B cell (primary cell): ENCODE data around the gene GSTA3. TPM values are rescaled to one million over a fixed set of nuclear protein-coding genes. Genes with fewer than 3 reads are reported as not detected.
"Not testable (repeated sequence)": the region's sequence is repeated elsewhere in the genome, so short reads cannot be mapped to it uniquely, and the experiment has no call there.

ENCODE experiments used
- ATAC-seq: fragments of 200-7000 bp; cut with Tn5 transposase; one replicate; pipeline ENCODE4 v1.10.0; 2021; ENCODE audit warnings: low read depth, mild to moderate bottlenecking, moderate number of reproducible peaks, moderate library complexity
- CTCF ChIA-PET: fragments of 350-600 bp; sonication (Branson Sonifier 250); formaldehyde crosslinking; loops from one replicate; lab custom pipeline; 2021; ENCODE audit warnings: antibody characterized with exemption, inconsistent platforms; lab: Charles Lee
- POLR2A ChIA-PET: fragments of 350-600 bp; sonication (Branson Sonifier 250); formaldehyde crosslinking; loops from one replicate; lab custom pipeline; 2021; ENCODE audit warnings: antibody characterized with exemption; lab: Charles Lee
- DNase-seq: peaks from one replicate; pipeline ENCODE4 v3.0.0; 2013
- H2AFZ ChIP-seq: 2 replicates; pipeline ENCODE4 v1.6.1; 2012; ENCODE audit warnings: mild to moderate bottlenecking, low read depth, low read length; ENCODE audit not compliant: insufficient read depth, poor library complexity, severe bottlenecking
- H3K27ac ChIP-seq, 2 donors: 1 replicate in 1 of 2; 2 replicates in 1 of 2; pipeline ENCODE4 v1.5.1; 2012 to 2013; ENCODE audit warnings: low read length in 2 of 2, mild to moderate bottlenecking in 2 of 2, moderate library complexity in 1 of 2
- H3K27me3 ChIP-seq, 4 experiments: fragments of 200-600 bp in 1 of 4; sonication (generic) in 1 of 4; replicated peaks in 1 of 4; 1 replicate in 2 of 4; 2 replicates in 2 of 4; pipeline versions ENCODE4 v1.6.1 to v1.7.0; 2013 to 2016; ENCODE audit warnings: low read length in 3 of 4, mild to moderate bottlenecking in 2 of 4, mixed read lengths in 1 of 4, moderate library complexity in 1 of 4; ENCODE audit not compliant: insufficient read depth in 4 of 4, control insufficient read depth in 3 of 4; ENCODE audit errors: control extremely low read depth in 1 of 4
- H3K36me3 ChIP-seq, 2 experiments: replicated peaks in 1 of 2; 1 replicate in 1 of 2; 2 replicates in 1 of 2; pipeline versions ENCODE4 v1.6.1 to v1.7.1; 2013; ENCODE audit warnings: low read length in 1 of 2; ENCODE audit not compliant: insufficient read depth in 2 of 2, control insufficient read depth in 1 of 2; ENCODE audit errors: control extremely low read depth in 1 of 2, extremely low read depth in 1 of 2
- H3K4me1 ChIP-seq, 2 donors: fragments of 200-600 bp in 1 of 2; sonication (generic) in 1 of 2; 1 replicate in 1 of 2; 2 replicates in 1 of 2; pipeline versions ENCODE4 v1.5.1 to v1.6.1; 2013 to 2017; ENCODE audit warnings: low read length in 2 of 2; ENCODE audit not compliant: control insufficient read depth in 2 of 2, insufficient read depth in 2 of 2
- H3K4me2 ChIP-seq: replicated peaks from 2 replicates; pipeline ENCODE3; 2012; ENCODE audit warnings: mild to moderate bottlenecking, low read depth, low read length; ENCODE audit not compliant: poor library complexity, severe bottlenecking
- H3K4me3 ChIP-seq, 5 experiments: fragments of 200-600 bp in 1 of 5; sonication (generic) in 1 of 5; 1 replicate in 3 of 5; 2 replicates in 2 of 5; pipeline versions ENCODE4 v1.5.1 to v1.7.0; 2011 to 2016; ENCODE audit warnings: low read length in 4 of 5, mild to moderate bottlenecking in 4 of 5, low read depth in 2 of 5, control low read depth in 1 of 5, moderate library complexity in 1 of 5; ENCODE audit not compliant: insufficient read depth in 1 of 5; ENCODE audit errors: control extremely low read depth in 1 of 5, extremely low read depth in 1 of 5
- H3K79me2 ChIP-seq: fragments of 200-600 bp; sonication (generic); one replicate; pipeline ENCODE4 v1.6.0; 2016; ENCODE audit warnings: low read length; ENCODE audit not compliant: control insufficient read depth, insufficient read depth
- H3K9ac ChIP-seq: fragments of 200-600 bp; sonication (generic); 2 replicates; pipeline ENCODE4 v1.6.1; 2017; ENCODE audit warnings: mild to moderate bottlenecking, low read length, moderate library complexity
- H3K9me3 ChIP-seq, 3 donors: one replicate each; pipeline versions ENCODE4 v1.6.1 to v1.7.1; 2013; ENCODE audit warnings: low read length in 2 of 3; ENCODE audit not compliant: control insufficient read depth in 2 of 3, insufficient read depth in 1 of 3; ENCODE audit errors: control extremely low read depth in 1 of 3
- H4K20me1 ChIP-seq: 2 replicates; pipeline ENCODE4 v1.6.0; 2012; ENCODE audit warnings: mild to moderate bottlenecking, low read length; ENCODE audit not compliant: insufficient read depth, control insufficient read depth, poor library complexity, severe bottlenecking
- H3K27ac Mint-ChIP-seq: one replicate; pipeline ENCODE4 v1.8.0; 2021; ENCODE audit warnings: mixed read lengths
- H3K27me3 Mint-ChIP-seq: one replicate; pipeline ENCODE4 v1.8.0; 2021; ENCODE audit warnings: mixed read lengths
- H3K4me1 Mint-ChIP-seq: one replicate; pipeline ENCODE4 v1.8.0; 2021; ENCODE audit warnings: mixed read lengths
- H3K4me3 Mint-ChIP-seq: one replicate; pipeline ENCODE4 v1.8.0; 2021; ENCODE audit warnings: mixed read lengths
- H3K9me3 Mint-ChIP-seq: one replicate; pipeline ENCODE4 v1.8.0; 2022; ENCODE audit warnings: mixed read lengths; ENCODE audit not compliant: insufficient read depth
- WGBS: methylation state at CpG from one replicate; pipeline ENCODE4 v1.1.5; 2013; ENCODE audit warnings: missing lambda C conversion rate; ENCODE audit not compliant: insufficient coverage; 5-methylcytosine and 5-hydroxymethylcytosine counted together
- intact Hi-C: fragments of 100-400 bp; cut with micrococcal nuclease; formaldehyde crosslinking; loops from one replicate; pipeline ENCODE4 v1.10.0; 2022
- polyA plus RNA-seq: library from polyadenylated mRNA; depleted of rRNA; stranded (reverse); fragments of >200 nt; gene quantifications from 2 replicates; pipeline ENCODE4 v1.2.3, GENCODE V29; 2012
- total RNA-seq, 2 donors: library from RNA; stranded (reverse); fragments of 120-200 nt in 1 of 2; gene quantifications; 1 replicate in 1 of 2; 2 replicates in 1 of 2; pipeline versions ENCODE4 v1.2.3 to v1.2.4, GENCODE V29; 2013 to 2022

Gene GSTA3
- total and polyA plus RNA-seq, 2 donors (not counting 1 experiment from before 2014, with no cell fraction given), result not detected

DNA sequence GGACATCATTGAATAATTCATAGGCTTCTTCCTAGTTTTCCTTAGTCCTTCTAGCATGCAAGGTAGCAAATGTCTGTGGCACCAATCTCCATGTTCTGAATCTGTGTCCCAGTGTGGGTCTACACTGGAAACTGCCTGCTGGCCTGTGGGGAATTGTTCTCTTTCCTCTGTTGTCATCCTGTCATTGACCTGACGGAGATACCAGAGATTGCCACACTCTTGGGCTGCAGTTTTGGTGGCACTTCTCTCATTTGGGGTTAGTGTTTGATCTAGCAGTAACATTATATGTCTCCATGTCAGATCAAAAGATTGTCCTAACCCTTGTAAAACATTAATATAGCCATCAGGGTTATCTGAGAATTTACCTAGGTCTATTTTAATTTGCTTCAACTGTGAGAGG, 9.3 kb upstream of the GSTA3 start:
- H3K27ac Mint-ChIP-seq, ATAC-seq, H2AFZ ChIP-seq, H3K9me3 ChIP-seq, H3K27ac ChIP-seq, H3K79me2 ChIP-seq, H3K9me3 Mint-ChIP-seq, CTCF ChIA-PET, H3K27me3 ChIP-seq, H3K4me3 ChIP-seq, intact Hi-C loops, H3K9ac ChIP-seq, H3K4me3 Mint-ChIP-seq, H3K4me2 ChIP-seq, POLR2A ChIA-PET, DNase-seq, H3K4me1 Mint-ChIP-seq, H4K20me1 ChIP-seq, H3K4me1 ChIP-seq, H3K36me3 ChIP-seq, H3K27me3 Mint-ChIP-seq: not testable (repeated sequence)
- WGBS, result no CpG with 5 or more reads among the region's 1 CpG

DNA sequence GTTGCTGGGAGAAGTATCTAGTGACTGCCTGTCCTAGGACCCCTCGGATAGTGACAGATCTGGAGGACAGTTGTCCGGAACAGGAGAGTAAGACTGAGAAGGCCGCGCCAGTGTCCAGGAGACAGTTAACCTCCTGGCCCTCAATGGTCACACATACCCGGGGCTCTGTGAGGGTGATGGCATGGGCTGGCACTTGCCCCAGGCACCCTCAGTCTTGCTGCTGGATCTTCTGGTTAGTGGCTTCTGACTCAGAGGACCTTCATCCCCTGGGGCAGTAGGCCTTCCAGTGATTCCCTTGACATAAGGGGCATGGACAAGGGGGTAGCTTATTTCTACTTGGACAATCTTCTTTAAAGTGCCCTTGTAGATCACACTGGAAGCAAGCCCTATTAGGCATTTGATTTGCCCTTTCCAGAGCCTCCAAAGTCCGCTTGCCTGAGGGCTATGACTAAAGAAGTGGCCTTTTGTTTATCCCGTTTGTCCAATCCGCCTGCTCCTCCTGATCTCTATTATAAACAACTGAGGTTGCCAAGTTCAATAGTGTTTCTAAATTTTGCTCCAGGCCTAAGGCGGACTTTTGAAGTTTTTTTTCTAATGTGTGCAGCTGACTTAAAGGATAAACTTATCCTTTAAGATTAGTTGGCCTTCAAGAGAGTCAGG, 8.7 kb upstream of the GSTA3 start:
- H3K4me1 Mint-ChIP-seq, intact Hi-C loops, H3K27me3 ChIP-seq, POLR2A ChIA-PET, H3K4me1 ChIP-seq, H3K27me3 Mint-ChIP-seq, DNase-seq, ATAC-seq, H4K20me1 ChIP-seq, H3K79me2 ChIP-seq, H3K4me3 ChIP-seq, H3K36me3 ChIP-seq, H3K9me3 Mint-ChIP-seq, H3K4me2 ChIP-seq, H3K9me3 ChIP-seq, H2AFZ ChIP-seq, H3K9ac ChIP-seq, CTCF ChIA-PET, H3K27ac Mint-ChIP-seq, H3K27ac ChIP-seq, H3K4me3 Mint-ChIP-seq: not testable (repeated sequence)
- WGBS, result 85% methylated on average over 6 of the region's 9 CpGs
